HG03460 (cell line): Measurements from ENCODE around the gene KRT6A.

Source experiments
- ATAC-seq: cut with Tn5 transposase; IDR thresholded peaks from one replicate; pipeline ENCODE4 v1.9.1; 2021; ENCODE audit not compliant: unreplicated experiment

KRT6A gene

GRCh38 chr12:52524898-52525591 is 32.0 kb upstream of the KRT6A start:
- ATAC-seq: no peak

- no peak for ATAC-seq
Observed at GRCh38 chr12:52524241-52524897, 31.3 kb upstream of the KRT6A start.

DNA sequence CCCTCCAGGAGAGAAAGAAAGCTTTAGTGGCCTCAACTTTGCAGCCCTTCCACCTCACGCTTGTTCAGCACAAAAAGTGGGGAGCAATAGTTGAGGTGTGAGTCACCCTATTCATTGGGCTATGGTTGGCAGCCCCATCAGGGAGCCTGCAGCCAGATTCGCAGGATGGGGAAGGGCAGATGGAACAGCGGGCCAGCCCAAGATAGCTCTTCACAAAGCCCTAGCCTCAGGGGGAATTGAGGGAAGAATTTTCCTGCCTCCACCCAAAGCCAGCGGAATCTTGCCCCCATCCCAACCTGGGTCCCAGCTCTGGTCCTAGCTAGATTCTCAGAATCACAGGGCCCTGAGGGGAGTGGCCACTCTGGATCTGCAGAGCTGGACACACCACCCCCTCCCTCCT is 30.8 kb upstream of the KRT6A start:
- ATAC-seq: no peak

DNA sequence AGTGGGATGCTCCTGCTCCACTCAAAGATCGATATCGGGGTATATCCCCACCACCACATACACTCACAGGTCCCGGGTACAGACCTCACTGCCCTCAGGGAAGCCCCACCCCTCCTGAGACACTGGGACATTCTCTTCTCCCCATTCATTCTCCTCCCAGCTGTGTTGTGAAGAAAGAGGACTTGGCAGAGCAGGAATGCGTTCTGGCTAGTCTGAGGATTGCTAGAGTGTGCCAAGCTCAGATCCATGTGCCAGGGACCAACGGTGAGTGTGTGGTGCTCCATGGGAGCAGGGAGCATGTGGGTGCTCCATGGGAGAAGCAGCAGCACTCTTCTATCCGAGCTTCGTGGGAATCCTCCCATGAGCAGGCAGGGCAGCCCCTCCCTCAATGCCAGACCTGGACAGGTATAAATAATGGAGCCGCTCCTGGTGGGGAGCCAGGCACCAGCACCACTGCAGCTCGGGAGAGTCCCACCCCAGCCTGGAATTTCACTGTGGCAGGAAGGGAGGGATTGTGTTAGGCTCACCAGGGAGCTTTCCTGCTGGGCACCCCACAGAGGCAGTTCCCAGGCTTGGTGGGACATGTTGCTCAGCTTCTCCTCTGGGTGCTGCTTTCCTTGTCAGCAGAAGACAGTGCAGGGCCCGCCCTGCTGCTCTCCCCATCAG is 29.4 kb upstream of the KRT6A start:
- no peak for ATAC-seq

GRCh38 chr12:52521568-52522266 is 28.7 kb upstream of the KRT6A start:
- no peak for ATAC-seq

GRCh38 chr12:52521175-52521567 is 28.1 kb upstream of the KRT6A start:
- no peak for ATAC-seq

DNA sequence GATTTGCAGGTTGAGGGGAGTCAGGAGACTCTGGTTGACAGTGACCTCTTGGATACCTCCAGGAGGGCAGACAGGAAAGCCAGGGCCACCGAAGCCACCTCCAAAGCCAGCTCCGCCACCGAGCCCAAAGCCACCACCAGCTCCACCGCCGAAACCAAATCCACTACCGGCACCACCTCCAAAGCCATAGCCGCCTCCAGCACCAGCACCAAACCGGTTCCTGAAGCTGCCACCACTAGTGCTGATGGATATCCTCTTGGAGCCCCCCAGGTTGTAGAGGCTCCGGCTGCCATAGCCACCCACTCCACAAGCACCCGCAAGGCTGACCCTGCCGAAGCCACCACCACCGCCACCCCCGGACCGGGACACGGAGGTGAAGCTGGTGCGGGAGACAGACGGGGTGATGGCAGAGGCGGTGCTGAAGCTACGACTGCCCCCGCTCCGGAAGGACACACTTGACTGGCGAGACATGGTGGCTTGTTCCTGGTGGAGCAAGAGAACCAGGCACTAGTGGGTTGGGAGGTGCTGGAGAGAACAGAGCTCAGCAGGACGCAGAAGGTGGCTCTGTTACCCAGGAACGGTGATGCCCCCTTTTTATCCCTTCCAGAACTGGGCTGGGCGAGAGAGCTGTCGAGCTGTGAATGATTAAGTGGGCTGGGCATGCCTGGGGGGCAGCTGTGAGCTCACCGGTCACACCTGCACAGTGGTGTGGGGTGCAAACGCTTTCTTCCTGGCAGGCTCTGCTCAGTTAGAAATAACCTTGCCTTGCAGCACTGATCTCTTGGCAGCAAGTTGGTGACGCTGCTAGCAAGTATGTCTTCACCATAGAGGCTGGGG is 27.0 kb upstream of the KRT6A start, which contains the start of gene KRT5:
TSS of gene KRT5 (minus strand) at position 569 of the 837 bp plus-strand sequence. CDS start at position 471, 98 bp downstream.
- ATAC-seq: no peak

DNA sequence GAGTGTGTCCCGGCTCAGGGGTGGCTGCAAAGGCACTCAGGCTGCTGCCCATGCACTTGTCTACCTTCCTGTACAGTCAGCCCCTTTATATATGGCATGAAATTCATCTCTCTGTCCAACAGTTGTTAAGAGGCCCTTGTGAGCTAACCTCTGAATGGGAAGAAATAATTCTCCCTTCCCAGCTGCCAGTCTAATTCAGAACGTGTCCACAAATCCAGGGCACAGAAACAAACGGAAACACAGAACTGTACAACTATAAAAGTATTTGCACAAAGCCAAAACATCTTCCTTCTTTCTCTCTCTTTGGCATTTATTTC is 26.3 kb upstream of the KRT6A start:
- ATAC-seq: no peak

DNA sequence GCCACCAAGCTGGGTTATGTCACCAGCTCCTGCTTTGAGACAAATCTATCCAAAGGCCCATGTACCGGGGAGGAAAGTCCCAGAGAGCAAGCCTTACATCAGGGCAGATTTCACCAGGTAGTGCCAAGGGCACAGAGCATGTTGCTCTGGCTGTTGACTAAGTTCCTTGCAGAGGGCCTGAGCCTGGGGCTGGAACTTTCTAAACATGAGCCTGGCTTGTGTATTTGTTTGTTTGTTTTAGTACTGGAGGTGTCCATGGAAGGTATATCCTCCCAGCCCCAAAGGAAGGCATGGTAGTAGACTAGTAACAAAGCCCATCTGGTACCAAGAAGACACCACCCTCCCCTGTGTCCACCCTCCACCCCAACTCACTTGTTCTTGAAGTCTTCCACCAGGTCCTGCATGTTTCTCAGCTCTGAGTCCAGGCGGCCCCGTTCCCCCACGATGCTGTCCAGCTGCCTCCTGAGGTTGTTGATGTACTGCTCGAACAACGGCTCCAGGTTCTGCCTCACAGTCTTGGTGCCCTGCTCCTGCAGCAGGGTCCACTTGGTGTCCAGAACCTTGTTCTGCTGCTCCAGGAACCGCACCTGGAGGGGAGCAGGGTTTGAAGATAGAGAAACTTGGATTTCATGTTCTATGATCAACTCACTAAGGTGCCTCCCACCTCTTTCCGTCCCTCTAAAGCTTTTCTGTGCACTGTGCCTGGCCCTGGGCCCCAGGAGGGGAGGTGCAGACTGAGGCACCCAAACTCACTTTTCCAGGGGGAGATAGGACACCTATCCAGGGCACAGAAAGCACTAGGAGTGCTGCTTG is 25.7 kb upstream of the KRT6A start:
- ATAC-seq: no peak

GRCh38 chr12:52517888-52518287 is 24.8 kb upstream of the KRT6A start:
- no peak for ATAC-seq

DNA sequence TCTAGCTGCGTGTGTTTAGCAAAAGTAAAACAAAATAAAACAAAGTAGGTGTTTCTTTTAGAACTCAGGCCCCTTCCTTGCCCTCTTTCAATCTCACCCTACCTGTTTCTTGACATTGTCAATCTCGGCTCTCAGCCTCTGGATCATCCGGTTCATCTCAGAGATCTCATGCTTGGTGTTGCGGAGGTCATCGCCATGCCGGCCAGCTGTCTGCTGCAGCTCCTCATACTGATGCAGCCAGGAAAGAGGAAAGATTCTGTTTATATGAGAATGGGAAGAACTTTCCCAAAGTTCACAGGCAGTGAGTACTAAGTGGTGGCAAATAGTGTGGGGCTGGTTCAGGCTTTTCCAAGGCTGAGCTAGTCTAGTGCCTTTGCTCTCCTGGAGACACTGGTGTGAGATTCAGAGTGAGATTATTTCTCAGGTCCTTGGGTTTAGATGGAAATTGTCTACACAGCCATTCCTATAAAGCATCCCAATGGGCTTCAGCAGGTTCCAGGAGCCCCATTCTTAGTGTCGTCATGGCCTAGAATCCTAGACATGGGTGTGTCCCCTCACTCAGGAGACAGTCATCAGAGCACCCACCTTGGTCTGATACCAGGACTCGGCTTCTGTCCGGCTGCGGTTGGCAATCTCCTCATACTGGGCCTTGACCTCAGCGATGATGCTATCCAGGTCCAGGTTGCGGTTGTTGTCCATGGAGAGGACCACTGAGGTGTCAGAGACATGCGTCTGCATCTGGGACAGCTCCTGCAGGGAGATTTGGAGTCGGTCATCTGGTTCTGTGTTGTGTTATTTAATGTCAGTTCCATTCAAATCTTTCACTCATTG is 24.2 kb upstream of the KRT6A start:
- no peak for ATAC-seq

GRCh38 chr12:52515927-52516831 is 23.1 kb upstream of the KRT6A start:
- ATAC-seq: no peak

DNA sequence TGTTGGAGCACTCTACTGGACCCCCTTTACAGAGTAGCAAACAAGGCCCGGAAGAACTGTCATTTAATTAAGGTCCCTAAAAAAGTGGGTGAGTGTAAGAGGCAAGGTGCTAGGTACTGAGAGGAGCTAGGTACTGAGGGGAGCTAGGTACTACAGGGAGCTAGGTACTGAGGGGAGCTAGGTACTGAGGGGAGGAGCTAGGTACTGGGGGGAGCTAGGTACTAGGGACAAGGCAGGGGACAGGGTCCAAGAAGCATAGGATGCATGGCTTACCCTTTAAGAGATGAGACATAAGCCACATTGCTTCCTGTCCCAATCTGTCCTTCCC is 22.2 kb upstream of the KRT6A start:
- ATAC-seq: no peak

- no peak for ATAC-seq
Observed at GRCh38 chr12:52514471-52515318, 21.6 kb upstream of the KRT6A start.

DNA sequence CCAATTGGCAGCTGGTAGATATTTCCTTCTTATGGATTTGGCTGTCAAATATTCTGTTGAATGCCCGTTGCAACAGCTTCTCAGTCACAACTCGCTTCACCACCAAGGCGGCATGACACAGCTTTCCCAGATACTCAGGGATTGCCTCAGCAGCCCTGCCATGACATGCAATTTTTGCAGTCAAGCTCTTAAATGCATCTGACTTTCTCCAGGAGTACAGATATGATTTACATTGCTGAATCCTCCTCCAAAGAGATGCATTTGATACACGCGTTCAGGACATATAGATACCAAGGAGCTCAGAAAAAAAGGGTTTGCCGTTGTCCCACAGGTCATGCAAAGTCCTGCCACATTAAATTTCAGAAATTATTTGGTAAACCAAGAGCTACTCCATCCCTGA is 20.7 kb upstream of the KRT6A start:
- no peak for ATAC-seq

DNA sequence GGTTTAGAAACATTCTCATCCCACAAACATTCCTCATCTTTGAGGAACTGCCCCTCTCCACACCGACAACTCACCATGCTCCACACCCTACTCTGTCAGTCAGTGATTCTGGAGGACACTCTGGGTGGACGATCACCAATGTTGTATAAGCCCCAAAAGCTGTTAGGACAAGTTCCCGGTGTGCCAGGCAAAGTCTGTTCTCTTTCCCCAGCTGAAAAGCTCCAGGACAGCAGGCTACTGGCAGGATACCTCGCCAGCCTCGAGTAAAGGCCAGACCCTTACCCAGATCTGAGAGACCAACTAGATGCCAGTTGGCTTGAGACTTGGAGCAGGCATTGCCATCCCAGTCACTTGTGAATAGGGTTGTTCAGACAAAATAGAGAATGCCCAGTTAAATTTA is 15.2 kb upstream of the KRT6A start:
- no peak for ATAC-seq
